BJ (cell line): ENCODE data around the gene MED4. TPM values are rescaled to one million over a fixed set of nuclear protein-coding genes. Genes with fewer than 3 reads are reported as not detected.

Experiments
- CTCF ChIA-PET: fragments of 350-600 bp; formaldehyde crosslinking; extraction: SDS; loops from one replicate; lab custom pipeline; 2021; ENCODE audit warnings: antibody characterized with exemption, inconsistent platforms; lab: Yijun Ruan, JAX
- POLR2A ChIA-PET: fragments of 300-600 bp; sonication (Branson Sonifier 250); formaldehyde crosslinking; extraction: SDS; loops from one replicate; lab custom pipeline; 2021; ENCODE audit warnings: antibody characterized with exemption; lab: Charles Lee
- DNase-seq: peaks from one replicate; pipeline ENCODE4 v3.0.0-alpha.2; 2011; ENCODE audit warnings: low read depth
- H3K27me3 ChIP-seq: 2 replicates; pipeline ENCODE4 v1.6.0; 2011; ENCODE audit warnings: low read length; ENCODE audit not compliant: control insufficient read depth, insufficient read depth
- H3K36me3 ChIP-seq: 2 replicates; pipeline ENCODE4 v1.5.1; 2011; ENCODE audit warnings: low read length; ENCODE audit not compliant: control insufficient read depth, insufficient read depth
- H3K4me3 ChIP-seq: 2 replicates; pipeline ENCODE4 v1.5.1; 2011; ENCODE audit warnings: low read depth, mild to moderate bottlenecking, control low read depth, low read length
- CTCF ChIP-seq: IDR thresholded peaks from 2 replicates; pipeline ENCODE4 v1.5.1; 2011; ENCODE audit warnings: low read depth, mild to moderate bottlenecking, control low read depth, inconsistent platforms, low read length, moderate library complexity; ENCODE audit not compliant: insufficient read depth
- polyA plus RNA-seq: library from polyadenylated mRNA; depleted of rRNA; stranded (reverse); fragments of >200 nt; gene quantifications from 2 replicates; pipeline ENCODE4 v1.2.3, GENCODE V29; 2011

MED4 gene
- polyA plus RNA-seq, 1 experiment, result 30.1 TPM

- ChIA-PET POLR2A (no interaction called here), CTCF (no interaction called here)
- H3K27me3 ChIP-seq, result no peaks in the 10 kb centered on the region
- H3K36me3 ChIP-seq, result no peaks in the 10 kb centered on the region
- DNase-seq, result no peak
- TF ChIP-seq CTCF, result no peak
- H3K4me3 ChIP-seq, result no peak overlapping the region
Measured at GRCh38 chr13:48110931-48111721, 16.2 kb upstream of the MED4 start.

GRCh38 chr13:48110132-48110868, 15.4 kb upstream of the MED4 start:
- CTCF ChIA-PET, result no interaction called here
- Histone ChIP-seq H3K27me3 (no peaks in the 10 kb centered on the region), H3K36me3 (no peaks in the 10 kb centered on the region), H3K4me3 (no peak overlapping the region)
- no peak for TF ChIP-seq CTCF
- POLR2A ChIA-PET, result no interaction called here
- no peak for DNase-seq

GRCh38 chr13:48108106-48108505, 13.2 kb upstream of the MED4 start:
- ChIA-PET CTCF (no interaction called here), POLR2A (no interaction called here)
- Histone ChIP-seq H3K36me3 (no peaks in the 10 kb centered on the region), H3K4me3 (no peak overlapping the region), H3K27me3 (peaks cover under 1% of the 10 kb centered on the region; the same call in 1 of the 2 replicates)
- no peak for DNase-seq
- no peak for TF ChIP-seq CTCF

GRCh38 chr13:48097793-48098192, 2.9 kb upstream of the MED4 start:
- no peak for TF ChIP-seq CTCF
- Histone ChIP-seq H3K4me3 (no peak overlapping the region), H3K36me3 (no peaks in the 10 kb centered on the region), H3K27me3 (peaks cover 4% of the 10 kb centered on the region; the same call in 1 of the 2 replicates)
- no peak for DNase-seq
- ChIA-PET POLR2A (no interaction called here), CTCF (no interaction called here)

- peaks cover 4% of the 10 kb centered on the region; the same call in 1 of the 2 replicates for H3K27me3 ChIP-seq
- DNase-seq, result no peak
- H3K4me3 ChIP-seq, result no peak overlapping the region
- ChIA-PET CTCF (no interaction called here), POLR2A (no interaction called here)
- no peaks in the 10 kb centered on the region for H3K36me3 ChIP-seq
- TF ChIP-seq CTCF, result no peak
Measured at GRCh38 chr13:48096670-48097069, 1.8 kb upstream of the MED4 start.
